Measurements from ENCODE around the gene NOL9.

DNA sequence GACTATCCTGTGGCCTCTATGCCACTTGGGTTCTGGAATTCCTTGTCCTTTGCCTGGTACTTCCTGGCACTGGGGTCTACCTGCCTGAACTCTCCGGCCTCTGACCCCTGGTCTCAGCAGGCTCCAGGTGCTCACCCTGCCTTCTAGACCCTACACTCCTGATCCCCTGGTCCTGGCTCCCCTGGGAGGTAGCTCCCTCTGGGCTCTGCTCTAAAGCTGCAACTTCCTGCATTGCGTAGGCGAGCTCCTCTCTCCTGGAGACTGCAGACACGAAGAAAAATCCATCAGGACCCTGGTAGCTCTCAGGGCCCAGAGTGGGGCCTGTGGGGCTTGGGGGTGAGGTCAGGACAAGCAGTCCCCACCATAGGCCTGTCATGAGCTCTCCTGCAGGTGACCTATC is 55.0 kb downstream of the NOL9 start:
- TF ChIP-seq, protein P1, sequence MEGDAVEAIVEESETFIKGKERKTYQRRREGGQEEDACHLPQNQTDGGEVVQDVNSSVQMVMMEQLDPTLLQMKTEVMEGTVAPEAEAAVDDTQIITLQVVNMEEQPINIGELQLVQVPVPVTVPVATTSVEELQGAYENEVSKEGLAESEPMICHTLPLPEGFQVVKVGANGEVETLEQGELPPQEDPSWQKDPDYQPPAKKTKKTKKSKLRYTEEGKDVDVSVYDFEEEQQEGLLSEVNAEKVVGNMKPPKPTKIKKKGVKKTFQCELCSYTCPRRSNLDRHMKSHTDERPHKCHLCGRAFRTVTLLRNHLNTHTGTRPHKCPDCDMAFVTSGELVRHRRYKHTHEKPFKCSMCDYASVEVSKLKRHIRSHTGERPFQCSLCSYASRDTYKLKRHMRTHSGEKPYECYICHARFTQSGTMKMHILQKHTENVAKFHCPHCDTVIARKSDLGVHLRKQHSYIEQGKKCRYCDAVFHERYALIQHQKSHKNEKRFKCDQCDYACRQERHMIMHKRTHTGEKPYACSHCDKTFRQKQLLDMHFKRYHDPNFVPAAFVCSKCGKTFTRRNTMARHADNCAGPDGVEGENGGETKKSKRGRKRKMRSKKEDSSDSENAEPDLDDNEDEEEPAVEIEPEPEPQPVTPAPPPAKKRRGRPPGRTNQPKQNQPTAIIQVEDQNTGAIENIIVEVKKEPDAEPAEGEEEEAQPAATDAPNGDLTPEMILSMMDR (IDR thresholded peaks at IDR 0.05), result no peak
- TF ChIP-seq POLR2AphosphoS5 (IDR thresholded peaks at IDR 0.05) (no peak), POLR2A (IDR thresholded peaks at IDR 0.05) (no peak), EP300 (IDR thresholded peaks at IDR 0.05) (no peak)

Data from upper lobe of left lung (tissue), 4 donors.